SK-N-SH (cell line): ENCODE results near the gene ADGRB2. TPM values are rescaled to one million over a fixed set of nuclear protein-coding genes. Genes with fewer than 3 reads are reported as not detected.

Source experiments
- CTCF ChIA-PET: fragments of 300-600, 350-600 bp; formaldehyde crosslinking; extraction: SDS; loops from one replicate; lab custom pipeline; 2021; lab: Yijun Ruan, JAX
- POLR2A ChIA-PET: fragments of 350-600 bp; sonication (Branson Sonifier 250); formaldehyde crosslinking; extraction: SDS; loops from one replicate; lab custom pipeline; 2020; ENCODE audit warnings: antibody characterized with exemption, inconsistent platforms; lab: Yijun Ruan, JAX
- DNase-seq: peaks from one replicate; pipeline ENCODE4 v3.0.0; 2012
- H2AFZ ChIP-seq: fragments of 200-600 bp; sonication (generic); 2 replicates; pipeline ENCODE4 v1.8.1; 2016; ENCODE audit warnings: antibody characterized with exemption, mild to moderate bottlenecking, low read depth
- H3F3A ChIP-seq: fragments of 200-600 bp; sonication (generic); replicated peaks from 2 replicates; pipeline ENCODE3; 2016; ENCODE audit warnings: antibody characterized with exemption, mild to moderate bottlenecking; ENCODE audit not compliant: insufficient read depth
- H3K27ac ChIP-seq, 2 experiments: fragments of 200-500 bp in 1 of 2; fragments of 200-600 bp in 1 of 2; sonication (Bioruptor generic) in 1 of 2; sonication (generic), shearing (Covaris generic) in 1 of 2; 2 replicates each; pipeline versions ENCODE4 v1.5.1 to v1.6.1; 2014 to 2016; ENCODE audit warnings: low read depth in 2 of 2, inconsistent platforms in 1 of 2, low read length in 1 of 2, mild to moderate bottlenecking in 1 of 2, mixed read lengths in 1 of 2
- H3K27me3 ChIP-seq: fragments of 200-600 bp; sonication (generic), shearing (Covaris generic); 2 replicates; pipeline ENCODE4 v1.6.1; 2016; ENCODE audit warnings: mixed run types; ENCODE audit not compliant: insufficient read depth
- H3K36me3 ChIP-seq, 2 experiments: fragments of 200-500 bp in 1 of 2; fragments of 200-600 bp in 1 of 2; sonication (Bioruptor generic) in 1 of 2; sonication (generic) in 1 of 2; replicated peaks in 1 of 2; 2 replicates each; pipeline versions ENCODE3 to v1.5.1; 2014 to 2016; ENCODE audit warnings: low read length in 1 of 2, mild to moderate bottlenecking in 1 of 2; ENCODE audit not compliant: insufficient read depth in 2 of 2, control insufficient read depth in 1 of 2
- H3K4me1 ChIP-seq, 2 experiments: fragments of 200-500 bp in 1 of 2; fragments of 200-600 bp in 1 of 2; sonication (Bioruptor generic) in 1 of 2; sonication (generic), shearing (Covaris generic) in 1 of 2; 2 replicates each; pipeline versions ENCODE4 v1.5.1 to v1.6.1; 2014 to 2016; ENCODE audit warnings: low read depth in 1 of 2, low read length in 1 of 2, mixed run types in 1 of 2; ENCODE audit not compliant: insufficient read depth in 2 of 2, control insufficient read depth in 1 of 2
- H3K4me2 ChIP-seq: fragments of 200-600 bp; sonication (generic), shearing (Covaris generic); 2 replicates; pipeline ENCODE4 v1.6.1; 2017; ENCODE audit warnings: mixed run types
- H3K4me3 ChIP-seq, 2 experiments: fragments of 200-500 bp in 1 of 2; fragments of 200-600 bp in 1 of 2; sonication (Bioruptor generic) in 1 of 2; sonication (generic), shearing (Covaris generic) in 1 of 2; 2 replicates each; pipeline versions ENCODE4 v1.5.1 to v1.8.1; 2014 to 2016; ENCODE audit warnings: low read depth in 2 of 2, inconsistent platforms in 1 of 2, low read length in 1 of 2, mild to moderate bottlenecking in 1 of 2, mixed read lengths in 1 of 2, moderate library complexity in 1 of 2
- H3K79me2 ChIP-seq: fragments of 200-600 bp; sonication (generic); 2 replicates; pipeline ENCODE4 v1.8.1; 2017; ENCODE audit warnings: mild to moderate bottlenecking; ENCODE audit not compliant: insufficient read depth
- H3K9ac ChIP-seq: fragments of 200-600 bp; sonication (generic); 2 replicates; pipeline ENCODE4 v1.6.1; 2017; ENCODE audit warnings: mixed run types
- H3K9me2 ChIP-seq: fragments of 200-600 bp; sonication (generic); 2 replicates; pipeline ENCODE4 v1.6.1; 2017; ENCODE audit warnings: mixed run types
- H3K9me3 ChIP-seq: fragments of 200-600 bp; sonication (generic); 2 replicates; pipeline ENCODE4 v1.6.1; 2017; ENCODE audit warnings: mixed run types, mild to moderate bottlenecking, moderate library complexity
- H4K20me1 ChIP-seq: fragments of 200-600 bp; sonication (generic); 2 replicates; pipeline ENCODE4 v1.6.1; 2017; ENCODE audit warnings: mild to moderate bottlenecking, mixed run types; ENCODE audit not compliant: insufficient read depth
- CTCF ChIP-seq: fragments of 200-600 bp; sonication (generic); IDR thresholded peaks from 2 replicates; pipeline ENCODE4 v1.6.1; 2017; ENCODE audit warnings: antibody characterized with exemption, mild to moderate bottlenecking, moderate library complexity
- EP300 ChIP-seq, 2 experiments: IDR thresholded peaks; 2 replicates each; pipeline versions ENCODE4 v1.4.0 to v1.6.1; 2012; ENCODE audit warnings: borderline replicate concordance in 1 of 2, low read depth in 1 of 2, low read length in 1 of 2
- FOSL2 ChIP-seq: IDR thresholded peaks from 2 replicates; pipeline ENCODE4 v1.4.0; 2012; ENCODE audit warnings: low read depth, mild to moderate bottlenecking, moderate library complexity, borderline replicate concordance
- FOXM1 ChIP-seq: IDR thresholded peaks from 2 replicates; pipeline ENCODE4 v1.4.0; 2012; ENCODE audit warnings: low read depth, mild to moderate bottlenecking
- GATA2 ChIP-seq: sonication (generic); formaldehyde crosslinking; IDR thresholded peaks from 2 replicates; pipeline ENCODE4 v1.5.0; 2020; ENCODE audit warnings: mild to moderate bottlenecking, missing genetic modification reagents
- IRF3 ChIP-seq: fragments of 150-350 bp; IDR thresholded peaks from 2 replicates; pipeline ENCODE4 v1.6.1; 2016; ENCODE audit warnings: mild to moderate bottlenecking, low read depth, low read length
- NRF1 ChIP-seq: IDR thresholded peaks from 2 replicates; pipeline ENCODE4 v1.6.1; 2012; ENCODE audit warnings: low read depth, mild to moderate bottlenecking, low read length
- RAD21 ChIP-seq: IDR thresholded peaks from 2 replicates; pipeline ENCODE4 v1.6.1; 2012; ENCODE audit warnings: mild to moderate bottlenecking, low read length
- REST ChIP-seq: IDR thresholded peaks from 2 replicates; pipeline ENCODE4 v1.6.1; 2012; ENCODE audit warnings: mild to moderate bottlenecking, low read depth, low read length, moderate library complexity
- RFX5 ChIP-seq: IDR thresholded peaks from 2 replicates; pipeline ENCODE4 v1.6.1; 2012; ENCODE audit warnings: mild to moderate bottlenecking, improper control_type of control experiment, low read length
- SMC3 ChIP-seq: IDR thresholded peaks from 2 replicates; pipeline ENCODE4 v1.6.1; 2012; ENCODE audit warnings: low read depth, low read length, improper control_type of control experiment
- TAF1 ChIP-seq: IDR thresholded peaks from 2 replicates; pipeline ENCODE4 v1.6.1; 2012; ENCODE audit warnings: low read depth, mild to moderate bottlenecking, low read length, moderate library complexity, borderline replicate concordance
- TCF12 ChIP-seq: IDR thresholded peaks from 2 replicates; pipeline ENCODE4 v1.4.0; 2012
- TEAD4 ChIP-seq: IDR thresholded peaks from 2 replicates; pipeline ENCODE4 v1.4.0; 2012; ENCODE audit warnings: mild to moderate bottlenecking, borderline replicate concordance; ENCODE audit not compliant: insufficient read depth
- YY1 ChIP-seq: IDR thresholded peaks from 2 replicates; pipeline ENCODE4 v1.4.0; 2012; ENCODE audit warnings: low read depth, mild to moderate bottlenecking
- ZBTB33 ChIP-seq: IDR thresholded peaks from 2 replicates; pipeline ENCODE4 v1.4.0; 2012; ENCODE audit warnings: low read depth, borderline replicate concordance
- WGBS: methylation state at CpG from one replicate; pipeline ENCODE4 v1.1.6; 2017; ENCODE audit warnings: low lambda C conversion rate; 5-methylcytosine and 5-hydroxymethylcytosine counted together
- polyA plus RNA-seq, 3 experiments: library from polyadenylated mRNA; depleted of rRNA; stranded (reverse); fragments of >200 nt; gene quantifications; 2 replicates each; pipeline ENCODE4 v1.2.3, GENCODE V29; 2012

ADGRB2 gene
- polyA plus RNA-seq, 1 of the 3 experiments (the other 2 are of a cell fraction): 13.0 TPM

- H3K79me2 ChIP-seq: no peaks in the 10 kb centered on the region
- WGBS: no CpG with 5 or more reads among the region's 5 CpGs
- H3K4me1 ChIP-seq: peaks cover 14 to 41% of the 10 kb centered on the region in 2 experiments; a peak in 3 of 4 replicates
- no peaks in the 10 kb centered on the region for H3K36me3 ChIP-seq
- no peaks in the 10 kb centered on the region for H3K27me3 ChIP-seq
- no peak overlapping the region for H2AFZ ChIP-seq
- H3F3A ChIP-seq: peaks cover 8% of the 10 kb centered on the region
- no peaks in the 10 kb centered on the region for H3K9me2 ChIP-seq
- no peak overlapping the region for H3K27ac ChIP-seq
- no peaks in the 10 kb centered on the region for H4K20me1 ChIP-seq
- H3K4me2 ChIP-seq: no peak overlapping the region
- no peak for TF ChIP-seq FOSL2
- no peak for TF ChIP-seq TEAD4
- TF ChIP-seq YY1: no peak
- no peak for TF ChIP-seq EP300 (IDR thresholded peaks at IDR 0.05; ENCODE audit: borderline replicate concordance in 1 of 2, low read depth in 1 of 2, low read length in 1 of 2)
- TF ChIP-seq RAD21: no peak
- TF ChIP-seq REST: no peak
- TF ChIP-seq CTCF: no peak
- TF ChIP-seq NRF1: no peak
- TF ChIP-seq RFX5: no peak
- no peak for TF ChIP-seq IRF3
- no peak for TF ChIP-seq TAF1
- TF ChIP-seq ZBTB33: no peak
- no peak for TF ChIP-seq GATA2
- no peak for TF ChIP-seq SMC3
- no peak for TF ChIP-seq TCF12
- no peak for TF ChIP-seq FOXM1
- no peak overlapping the region for H3K9ac ChIP-seq
- ChIA-PET POLR2A (interaction anchor here (0.5 kb wide), 1 partner anchor 515 kb away, joined by 5 read pairs; no protein-coding TSS in a partner anchor), CTCF (interaction anchor here (1.1 to 3.2 kb wide), 3 partner anchors 12 to 51 kb away, joined by 3 to 8 read pairs (median 5); no protein-coding TSS in a partner anchor)
- no peak for DNase-seq
- H3K9me3 ChIP-seq: no peaks in the 10 kb centered on the region
- no peak overlapping the region for H3K4me3 ChIP-seq
These were observed 68.8 kb downstream of the ADGRB2 start for GRCh38 chr1:31695327-31695726.
